ENCODE data around the gene NT5DC2. TPM values are rescaled to one million over a fixed set of nuclear protein-coding genes. Genes with fewer than 3 reads are reported as not detected.

Gene NT5DC2
- total and polyA plus RNA-seq, 2 experiments from 2014 or later, result 49.9 to 111 TPM

DNA sequence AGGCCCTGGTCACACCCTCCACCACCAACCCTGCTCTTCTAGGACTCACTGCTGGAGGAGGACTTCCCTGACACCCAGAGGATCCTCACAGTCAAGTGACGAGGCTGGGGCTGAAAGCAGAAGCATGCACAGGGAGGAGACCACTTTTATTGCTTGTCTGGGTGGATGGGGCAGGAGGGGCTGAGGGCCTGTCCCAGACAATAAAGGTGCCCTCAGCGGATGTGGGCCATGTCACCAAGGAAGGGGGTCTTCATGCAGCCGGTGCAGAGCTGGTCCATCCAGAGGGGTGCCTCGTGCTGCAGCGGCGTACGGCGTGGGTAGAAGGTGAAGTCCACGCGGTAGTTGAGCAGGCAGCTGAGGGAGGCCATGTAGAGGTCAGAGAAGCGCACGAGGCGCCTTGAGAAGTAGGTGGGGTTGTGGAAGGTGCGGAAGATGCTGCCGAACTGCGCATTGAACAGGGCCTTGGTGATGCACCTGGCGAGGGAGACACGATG, 9.4 kb downstream of the NT5DC2 start:
- no peaks in the 10 kb centered on the region for H4K20me1 ChIP-seq (ENCODE audit: insufficient read depth)
- H3K27ac ChIP-seq, result no peak overlapping the region

DNA sequence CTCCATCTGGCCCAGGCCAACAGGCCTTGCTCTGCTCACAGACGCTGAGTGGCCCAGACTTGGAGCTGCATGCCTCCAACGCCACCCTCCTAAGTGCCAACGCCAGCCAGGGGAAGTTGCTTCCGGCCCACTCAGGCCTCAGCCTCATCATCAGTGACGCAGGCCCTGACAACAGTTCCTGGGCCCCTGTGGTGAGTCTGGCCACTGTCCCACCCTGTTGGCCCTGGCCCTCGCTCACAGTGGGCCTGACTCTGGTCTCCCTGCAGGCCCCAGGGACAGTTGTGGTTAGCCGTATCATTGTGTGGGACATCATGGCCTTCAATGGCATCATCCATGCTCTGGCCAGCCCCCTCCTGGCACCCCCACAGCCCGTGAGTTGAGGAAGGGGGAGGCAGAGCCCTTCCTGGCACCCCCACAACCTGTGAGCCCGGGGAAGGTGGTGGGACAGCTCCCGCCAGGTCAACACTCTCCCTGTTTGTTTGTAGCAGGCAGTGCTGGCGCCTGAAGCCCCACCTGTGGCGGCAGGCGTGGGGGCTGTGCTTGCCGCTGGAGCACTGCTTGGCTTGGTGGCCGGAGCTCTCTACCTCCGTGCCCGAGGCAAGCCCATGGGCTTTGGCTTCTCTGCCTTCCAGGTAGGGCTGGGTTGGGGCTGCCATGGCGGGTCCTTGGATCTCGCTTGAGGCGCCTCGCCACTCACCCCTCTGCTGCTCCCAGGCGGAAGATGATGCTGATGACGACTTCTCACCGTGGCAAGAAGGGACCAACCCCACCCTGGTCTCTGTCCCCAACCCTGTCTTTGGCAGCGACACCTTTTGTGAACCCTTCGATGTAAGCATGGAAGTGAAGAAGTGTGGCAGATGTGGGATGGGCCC, 10.0 kb downstream of the NT5DC2 start:
- Histone ChIP-seq H3K27ac (no peak overlapping the region), H3K9me2 (ENCODE audit: insufficient read depth) (no peaks in the 10 kb centered on the region), H3K4me2 (ENCODE audit: unreplicated experiment) (no peak overlapping the region), H3K27me3 (replicated peaks; ENCODE audit: insufficient read depth) (no peaks in the 10 kb centered on the region), H3K4me3 (no peak overlapping the region), H3K79me2 (ENCODE audit: insufficient read depth) (no peaks in the 10 kb centered on the region), H3F3A (ENCODE audit: insufficient read depth) (no peaks in the 10 kb centered on the region), H3K9ac (no peak overlapping the region), H3K9me3 (ENCODE audit: low read depth) (no peaks in the 10 kb centered on the region), H4K20me1 (ENCODE audit: insufficient read depth) (no peaks in the 10 kb centered on the region), H3K4me1 (ENCODE audit: insufficient read depth) (no peaks in the 10 kb centered on the region), H3K36me3 (ENCODE audit: low read depth) (no peaks in the 10 kb centered on the region), H2AFZ (no peak overlapping the region)
- TF ChIP-seq EZH2phosphoT487 (IDR thresholded peaks at IDR 0.05; ENCODE audit: insufficient read depth, low read depth) (no peak), EZH2 (IDR thresholded peaks at IDR 0.05; ENCODE audit: insufficient read depth, poor library complexity, severe bottlenecking) (no peak)
- in situ Hi-C loops (cut with MboI), result no loop called here
- WGBS, 2 experiments (ENCODE audit: low coverage in 1 of 2, low lambda C conversion rate in 2 of 2, missing lambda C conversion rate in 2 of 2), result 91 to 92% methylated on average over 26 of the region's 26 CpGs
- no peak for DNase-seq

More for the DNA sequence above, 9.4 kb downstream of the NT5DC2 start:
- DNase-seq, result no peak
- TF ChIP-seq EZH2 (IDR thresholded peaks at IDR 0.05; ENCODE audit: insufficient read depth, poor library complexity, severe bottlenecking) (no peak), EZH2phosphoT487 (IDR thresholded peaks at IDR 0.05; ENCODE audit: insufficient read depth, low read depth) (no peak)
- Histone ChIP-seq H3K4me2 (ENCODE audit: unreplicated experiment) (no peak overlapping the region), H3K9ac (no peak overlapping the region), H3K27me3 (replicated peaks; ENCODE audit: insufficient read depth) (no peaks in the 10 kb centered on the region), H3K4me1 (ENCODE audit: insufficient read depth) (no peaks in the 10 kb centered on the region), H3K4me3 (no peak overlapping the region), H3K9me3 (ENCODE audit: low read depth) (no peaks in the 10 kb centered on the region), H3K79me2 (ENCODE audit: insufficient read depth) (peaks cover 2% of the 10 kb centered on the region; the same call in 1 of the 2 replicates), H3K36me3 (ENCODE audit: low read depth) (no peaks in the 10 kb centered on the region), H3F3A (ENCODE audit: insufficient read depth) (no peaks in the 10 kb centered on the region), H2AFZ (no peak overlapping the region), H3K9me2 (ENCODE audit: insufficient read depth) (no peaks in the 10 kb centered on the region)
- in situ Hi-C loops (cut with MboI), result no loop called here
- 94% methylated on average over 18 of the region's 18 CpGs for WGBS, 2 experiments (ENCODE audit: low coverage in 1 of 2, low lambda C conversion rate in 2 of 2, missing lambda C conversion rate in 2 of 2)

DNA sequence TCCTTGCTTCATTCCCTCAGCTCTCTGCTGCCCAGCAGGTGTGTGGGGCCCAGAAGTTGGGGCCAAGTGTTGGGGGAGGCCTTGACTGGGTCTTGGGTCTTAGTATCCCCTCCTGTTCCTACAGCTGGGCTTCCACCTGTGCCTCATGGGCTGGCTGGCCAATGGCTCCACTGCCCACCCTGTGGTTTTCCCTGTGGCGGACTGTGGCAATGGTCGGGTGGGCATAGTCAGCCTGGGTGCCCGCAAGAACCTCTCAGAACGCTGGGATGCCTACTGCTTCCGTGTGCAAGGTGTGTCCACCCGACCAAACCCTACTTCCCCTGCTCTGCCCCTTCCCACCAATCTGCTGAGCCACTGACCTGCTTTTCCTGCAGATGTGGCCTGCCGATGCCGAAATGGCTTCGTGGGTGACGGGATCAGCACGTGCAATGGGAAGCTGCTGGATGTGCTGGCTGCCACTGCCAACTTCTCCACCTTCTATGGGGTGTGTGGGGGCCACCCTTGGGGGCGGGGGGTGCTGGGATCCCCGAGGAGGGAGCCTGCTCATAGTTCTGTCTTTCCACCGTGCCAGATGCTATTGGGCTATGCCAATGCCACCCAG, 10.9 kb downstream of the NT5DC2 start:
- 82 to 83% methylated on average over 14 of the region's 14 CpGs for WGBS, 2 experiments (ENCODE audit: low coverage in 1 of 2, low lambda C conversion rate in 2 of 2, missing lambda C conversion rate in 2 of 2)
- in situ Hi-C loops (cut with MboI), result no loop called here
- Histone ChIP-seq H4K20me1 (ENCODE audit: insufficient read depth) (no peaks in the 10 kb centered on the region), H3K9me2 (ENCODE audit: insufficient read depth) (no peaks in the 10 kb centered on the region), H3K9ac (no peak overlapping the region), H3K9me3 (ENCODE audit: low read depth) (no peaks in the 10 kb centered on the region), H3K4me3 (no peak overlapping the region), H3K4me2 (ENCODE audit: unreplicated experiment) (no peak overlapping the region), H3K79me2 (ENCODE audit: insufficient read depth) (no peaks in the 10 kb centered on the region), H3K27me3 (replicated peaks; ENCODE audit: insufficient read depth) (no peaks in the 10 kb centered on the region), H3F3A (ENCODE audit: insufficient read depth) (no peaks in the 10 kb centered on the region), H3K4me1 (ENCODE audit: insufficient read depth) (no peaks in the 10 kb centered on the region), H3K36me3 (ENCODE audit: low read depth) (no peaks in the 10 kb centered on the region), H2AFZ (no peak overlapping the region), H3K27ac (no peak overlapping the region)
- DNase-seq, result no peak
- TF ChIP-seq EZH2 (IDR thresholded peaks at IDR 0.05; ENCODE audit: insufficient read depth, poor library complexity, severe bottlenecking), result no peak
- TF ChIP-seq EZH2phosphoT487 (IDR thresholded peaks at IDR 0.05; ENCODE audit: insufficient read depth, low read depth), result no peak

DNA sequence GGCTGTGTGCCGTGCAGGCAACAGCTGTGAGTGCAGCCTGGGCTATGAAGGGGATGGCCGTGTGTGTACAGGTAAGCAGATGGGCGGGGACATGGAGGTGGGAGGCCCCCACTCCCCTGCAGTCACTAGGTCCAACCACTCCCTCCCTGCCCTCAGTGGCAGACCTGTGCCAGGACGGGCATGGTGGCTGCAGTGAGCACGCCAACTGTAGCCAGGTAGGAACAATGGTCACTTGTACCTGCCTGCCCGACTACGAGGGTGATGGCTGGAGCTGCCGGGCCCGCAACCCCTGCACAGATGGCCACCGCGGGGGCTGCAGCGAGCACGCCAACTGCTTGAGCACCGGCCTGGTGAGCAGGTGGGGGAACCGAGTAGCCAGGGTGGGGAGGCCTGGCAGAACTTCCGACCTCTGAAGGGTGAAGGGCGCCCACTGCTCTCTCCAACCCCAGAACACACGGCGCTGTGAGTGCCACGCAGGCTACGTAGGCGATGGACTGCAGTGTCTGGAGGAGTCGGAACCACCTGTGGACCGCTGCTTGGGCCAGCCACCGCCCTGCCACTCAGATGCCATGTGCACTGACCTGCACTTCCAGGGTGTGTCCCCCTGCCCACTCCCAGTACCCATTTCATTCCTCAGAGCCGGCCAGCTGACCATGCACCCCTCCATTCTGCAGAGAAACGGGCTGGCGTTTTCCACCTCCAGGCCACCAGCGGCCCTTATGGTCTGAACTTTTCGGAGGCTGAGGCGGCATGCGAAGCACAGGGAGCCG, 11.6 kb downstream of the NT5DC2 start:
- Histone ChIP-seq H3K79me2 (ENCODE audit: insufficient read depth) (no peaks in the 10 kb centered on the region), H2AFZ (no peak overlapping the region), H3K4me2 (ENCODE audit: unreplicated experiment) (no peak overlapping the region), H4K20me1 (ENCODE audit: insufficient read depth) (no peaks in the 10 kb centered on the region), H3K9me3 (ENCODE audit: low read depth) (no peaks in the 10 kb centered on the region), H3F3A (ENCODE audit: insufficient read depth) (no peaks in the 10 kb centered on the region), H3K9ac (no peak overlapping the region), H3K4me3 (no peak overlapping the region), H3K27ac (no peak overlapping the region), H3K36me3 (ENCODE audit: low read depth) (no peaks in the 10 kb centered on the region), H3K27me3 (replicated peaks; ENCODE audit: insufficient read depth) (no peaks in the 10 kb centered on the region), H3K4me1 (ENCODE audit: insufficient read depth) (no peaks in the 10 kb centered on the region), H3K9me2 (ENCODE audit: insufficient read depth) (no peaks in the 10 kb centered on the region)
- TF ChIP-seq EZH2phosphoT487 (IDR thresholded peaks at IDR 0.05; ENCODE audit: insufficient read depth, low read depth) (no peak), EZH2 (IDR thresholded peaks at IDR 0.05; ENCODE audit: insufficient read depth, poor library complexity, severe bottlenecking) (no peak)
- in situ Hi-C loops (cut with MboI), result no loop called here
- DNase-seq, result no peak
- WGBS, 2 experiments (ENCODE audit: low coverage in 1 of 2, low lambda C conversion rate in 2 of 2, missing lambda C conversion rate in 2 of 2), result 91 to 93% methylated on average over 33 of the region's 33 CpGs
